B cell (primary cell): ENCODE measurements around the gene UCK1. TPM values are rescaled to one million over a fixed set of nuclear protein-coding genes. Genes with fewer than 3 reads are reported as not detected.

Source experiments
- ATAC-seq: fragments of 200-7000 bp; cut with Tn5 transposase; one replicate; pipeline ENCODE4 v1.10.0; 2021; ENCODE audit warnings: low read depth, mild to moderate bottlenecking, moderate number of reproducible peaks, moderate library complexity
- CTCF ChIA-PET: fragments of 350-600 bp; sonication (Branson Sonifier 250); formaldehyde crosslinking; loops from one replicate; lab custom pipeline; 2021; ENCODE audit warnings: antibody characterized with exemption, inconsistent platforms; lab: Charles Lee
- POLR2A ChIA-PET: fragments of 350-600 bp; sonication (Branson Sonifier 250); formaldehyde crosslinking; loops from one replicate; lab custom pipeline; 2021; ENCODE audit warnings: antibody characterized with exemption; lab: Charles Lee
- DNase-seq: peaks from one replicate; pipeline ENCODE4 v3.0.0; 2013
- H2AFZ ChIP-seq: 2 replicates; pipeline ENCODE4 v1.6.1; 2012; ENCODE audit warnings: mild to moderate bottlenecking, low read depth, low read length; ENCODE audit not compliant: insufficient read depth, poor library complexity, severe bottlenecking
- H3K27ac ChIP-seq, 2 donors: 1 replicate in 1 of 2; 2 replicates in 1 of 2; pipeline ENCODE4 v1.5.1; 2012 to 2013; ENCODE audit warnings: low read length in 2 of 2, mild to moderate bottlenecking in 2 of 2, moderate library complexity in 1 of 2
- H3K27me3 ChIP-seq, 4 experiments: fragments of 200-600 bp in 1 of 4; sonication (generic) in 1 of 4; replicated peaks in 1 of 4; 1 replicate in 2 of 4; 2 replicates in 2 of 4; pipeline versions ENCODE4 v1.6.1 to v1.7.0; 2013 to 2016; ENCODE audit warnings: low read length in 3 of 4, mild to moderate bottlenecking in 2 of 4, mixed read lengths in 1 of 4, moderate library complexity in 1 of 4; ENCODE audit not compliant: insufficient read depth in 4 of 4, control insufficient read depth in 3 of 4; ENCODE audit errors: control extremely low read depth in 1 of 4
- H3K36me3 ChIP-seq, 2 experiments: replicated peaks in 1 of 2; 1 replicate in 1 of 2; 2 replicates in 1 of 2; pipeline versions ENCODE4 v1.6.1 to v1.7.1; 2013; ENCODE audit warnings: low read length in 1 of 2; ENCODE audit not compliant: insufficient read depth in 2 of 2, control insufficient read depth in 1 of 2; ENCODE audit errors: control extremely low read depth in 1 of 2, extremely low read depth in 1 of 2
- H3K4me1 ChIP-seq, 2 donors: fragments of 200-600 bp in 1 of 2; sonication (generic) in 1 of 2; 1 replicate in 1 of 2; 2 replicates in 1 of 2; pipeline versions ENCODE4 v1.5.1 to v1.6.1; 2013 to 2017; ENCODE audit warnings: low read length in 2 of 2; ENCODE audit not compliant: control insufficient read depth in 2 of 2, insufficient read depth in 2 of 2
- H3K4me2 ChIP-seq: replicated peaks from 2 replicates; pipeline ENCODE3; 2012; ENCODE audit warnings: mild to moderate bottlenecking, low read depth, low read length; ENCODE audit not compliant: poor library complexity, severe bottlenecking
- H3K4me3 ChIP-seq, 5 experiments: fragments of 200-600 bp in 1 of 5; sonication (generic) in 1 of 5; 1 replicate in 3 of 5; 2 replicates in 2 of 5; pipeline versions ENCODE4 v1.5.1 to v1.7.0; 2011 to 2016; ENCODE audit warnings: low read length in 4 of 5, mild to moderate bottlenecking in 4 of 5, low read depth in 2 of 5, control low read depth in 1 of 5, moderate library complexity in 1 of 5; ENCODE audit not compliant: insufficient read depth in 1 of 5; ENCODE audit errors: control extremely low read depth in 1 of 5, extremely low read depth in 1 of 5
- H3K79me2 ChIP-seq: fragments of 200-600 bp; sonication (generic); one replicate; pipeline ENCODE4 v1.6.0; 2016; ENCODE audit warnings: low read length; ENCODE audit not compliant: control insufficient read depth, insufficient read depth
- H3K9ac ChIP-seq: fragments of 200-600 bp; sonication (generic); 2 replicates; pipeline ENCODE4 v1.6.1; 2017; ENCODE audit warnings: mild to moderate bottlenecking, low read length, moderate library complexity
- H3K9me3 ChIP-seq, 3 donors: one replicate each; pipeline versions ENCODE4 v1.6.1 to v1.7.1; 2013; ENCODE audit warnings: low read length in 2 of 3; ENCODE audit not compliant: control insufficient read depth in 2 of 3, insufficient read depth in 1 of 3; ENCODE audit errors: control extremely low read depth in 1 of 3
- H4K20me1 ChIP-seq: 2 replicates; pipeline ENCODE4 v1.6.0; 2012; ENCODE audit warnings: mild to moderate bottlenecking, low read length; ENCODE audit not compliant: insufficient read depth, control insufficient read depth, poor library complexity, severe bottlenecking
- H3K27ac Mint-ChIP-seq: one replicate; pipeline ENCODE4 v1.8.0; 2021; ENCODE audit warnings: mixed read lengths
- H3K27me3 Mint-ChIP-seq: one replicate; pipeline ENCODE4 v1.8.0; 2021; ENCODE audit warnings: mixed read lengths
- H3K4me1 Mint-ChIP-seq: one replicate; pipeline ENCODE4 v1.8.0; 2021; ENCODE audit warnings: mixed read lengths
- H3K4me3 Mint-ChIP-seq: one replicate; pipeline ENCODE4 v1.8.0; 2021; ENCODE audit warnings: mixed read lengths
- H3K9me3 Mint-ChIP-seq: one replicate; pipeline ENCODE4 v1.8.0; 2022; ENCODE audit warnings: mixed read lengths; ENCODE audit not compliant: insufficient read depth
- CTCF ChIP-seq: fragments of 200-600 bp; IDR thresholded peaks from one replicate; pipeline ENCODE4 v1.8.0; 2022; ENCODE audit warnings: antibody characterized with exemption, mild to moderate bottlenecking
- EZH2 ChIP-seq: IDR thresholded peaks from 2 replicates; pipeline ENCODE4 v1.6.1; 2012; ENCODE audit warnings: borderline replicate concordance, low read depth, mild to moderate bottlenecking, moderate library complexity, low read length; ENCODE audit not compliant: insufficient read depth, poor library complexity, severe bottlenecking
- WGBS: methylation state at CpG from one replicate; pipeline ENCODE4 v1.1.5; 2013; ENCODE audit warnings: missing lambda C conversion rate; ENCODE audit not compliant: insufficient coverage; 5-methylcytosine and 5-hydroxymethylcytosine counted together
- intact Hi-C: fragments of 100-400 bp; cut with micrococcal nuclease; formaldehyde crosslinking; loops from one replicate; pipeline ENCODE4 v1.10.0; 2022
- polyA plus RNA-seq: library from polyadenylated mRNA; depleted of rRNA; stranded (reverse); fragments of >200 nt; gene quantifications from 2 replicates; pipeline ENCODE4 v1.2.3, GENCODE V29; 2012
- total RNA-seq, 2 donors: library from RNA; stranded (reverse); fragments of 120-200 nt in 1 of 2; gene quantifications; 1 replicate in 1 of 2; 2 replicates in 1 of 2; pipeline versions ENCODE4 v1.2.3 to v1.2.4, GENCODE V29; 2013 to 2022

Gene UCK1
- total and polyA plus RNA-seq, 2 donors (not counting 1 experiment from before 2014, with no cell fraction given) = 25.3 to 39.3 TPM

DNA sequence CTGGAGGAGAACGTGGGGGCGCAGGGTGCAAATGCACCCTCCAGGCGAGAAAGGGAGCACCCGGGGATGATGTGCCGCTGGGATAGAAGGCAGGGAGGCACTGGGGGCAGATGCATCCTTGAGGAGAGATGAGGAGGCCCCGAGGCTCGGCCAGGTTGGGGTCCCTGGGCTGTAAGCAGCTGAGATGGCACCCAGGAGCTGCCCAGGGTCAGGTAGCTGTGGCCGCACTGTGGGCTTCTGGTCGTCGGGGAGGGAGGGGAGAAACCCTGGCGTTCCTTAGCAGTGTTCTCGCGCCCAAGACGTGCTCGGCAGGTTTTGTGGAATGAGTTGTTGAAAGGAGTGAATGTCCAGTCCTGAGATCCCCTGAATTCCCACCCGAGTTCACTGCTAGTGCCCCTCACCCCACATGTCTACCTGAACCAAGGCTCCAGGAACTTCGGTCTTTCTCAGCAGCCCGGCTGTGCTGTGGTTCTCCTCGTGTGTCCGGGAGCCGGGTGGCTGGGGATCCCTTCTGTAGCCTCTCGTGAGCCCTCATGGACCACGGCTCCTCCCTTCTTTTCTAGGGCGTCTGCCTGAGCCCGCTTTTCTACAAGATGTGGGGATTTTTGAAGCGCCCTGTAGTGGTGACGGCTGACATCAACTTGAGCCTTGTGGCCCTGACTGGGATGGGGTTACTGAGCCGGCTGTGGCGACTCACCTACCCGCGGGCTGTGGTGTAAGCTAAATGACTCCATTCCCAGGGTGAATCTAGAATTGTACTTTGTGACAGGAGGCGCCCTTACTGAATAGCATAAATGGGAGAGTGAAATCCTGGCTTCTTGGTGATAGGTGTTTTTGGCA is 27.2 kb downstream of the UCK1 start:
- H3K4me1 Mint-ChIP-seq = peaks cover 24% of the 10 kb centered on the region

More for the DNA sequence above, 27.2 kb downstream of the UCK1 start:
- WGBS = 42% methylated on average over 25 of the region's 32 CpGs
- H3K36me3 ChIP-seq = peaks cover 0 to 7% of the 10 kb centered on the region in 2 experiments
- H3K27me3 Mint-ChIP-seq = no peaks in the 10 kb centered on the region
- H3K4me2 ChIP-seq = peak overlapping the region; percentile 96
- H3K79me2 ChIP-seq = peaks cover 28% of the 10 kb centered on the region
- ChIA-PET POLR2A (interaction anchor here (0.6 kb wide), 2 partner anchors 111 to 1250 kb away, joined by 3 to 5 read pairs; no protein-coding TSS in a partner anchor), CTCF (interaction anchor here (0.7 to 1.8 kb wide), 4 partner anchors 70 to 240 kb away, joined by 3 to 5 read pairs (median 4); no protein-coding TSS in a partner anchor)
- H3K9ac ChIP-seq = peak overlapping the region; percentile 94
- H3K4me1 ChIP-seq = peaks cover 11 to 22% of the 10 kb centered on the region in 2 donors
- ATAC-seq (no peak), DNase-seq (peak; percentile 37)
- H3K9me3 Mint-ChIP-seq = no peaks in the 10 kb centered on the region
- H3K27ac ChIP-seq = no peak overlapping the region
- H3K4me3 ChIP-seq = peak overlapping the region; percentile 61 to 92 (median 86)
- H4K20me1 ChIP-seq = peaks cover 9% of the 10 kb centered on the region
- intact Hi-C loops = loop anchor here (5.0 to 10.0 kb wide), 2 partner anchors 123 to 241 kb away; partner anchors contain the start of gene RAPGEF1
- no peaks in the 10 kb centered on the region for H3K9me3 ChIP-seq
- peak overlapping the region; percentile 94 for H3K4me3 Mint-ChIP-seq
- TF ChIP-seq EZH2 (no peak), CTCF (no peak)
- H3K27ac Mint-ChIP-seq = peak overlapping the region; percentile 85
- H3K27me3 ChIP-seq = no peaks in the 10 kb centered on the region
- H2AFZ ChIP-seq = peak overlapping the region; percentile 98
